Mucosa of gallbladder (tissue), 1 donor: ENCODE results near the gene ZFYVE28. TPM values are rescaled to one million over a fixed set of nuclear protein-coding genes. Genes with fewer than 3 reads are reported as not detected.

Experiments used
- DNase-seq: peaks from one replicate; pipeline ENCODE4 v3.0.0-alpha.2; 2020; ENCODE audit warnings: low spot score
- total RNA-seq: library from RNA; stranded (reverse); gene quantifications from one replicate; pipeline ENCODE4 v1.2.1, GENCODE V29; 2021
- donor health status: DM: no; HTN: no; CAD: no.

ZFYVE28 gene
- total RNA-seq, 1 donor from 2014 or later: 31.1 TPM

GRCh38 chr4:2353222-2354107, 65.0 kb downstream of the ZFYVE28 start:
- no peak for DNase-seq

- DNase-seq: no peak
These were observed 65.7 kb downstream of the ZFYVE28 start for GRCh38 chr4:2352729-2353221.

- no peak for DNase-seq
These were observed 66.3 kb downstream of the ZFYVE28 start for GRCh38 chr4:2352171-2352570.

- DNase-seq: no peak
These were observed 67.5 kb downstream of the ZFYVE28 start for GRCh38 chr4:2350982-2351381.

- no peak for DNase-seq
These were observed 69.7 kb downstream of the ZFYVE28 start for GRCh38 chr4:2348786-2349185.

GRCh38 chr4:2347190-2347589, 71.3 kb downstream of the ZFYVE28 start:
- no peak for DNase-seq

GRCh38 chr4:2343476-2343875, 75.0 kb downstream of the ZFYVE28 start:
- no peak for DNase-seq

GRCh38 chr4:2341911-2342652, 76.4 kb downstream of the ZFYVE28 start:
- DNase-seq: peak; percentile 7

GRCh38 chr4:2341261-2341841, 77.1 kb downstream of the ZFYVE28 start:
- peak; percentile 10 for DNase-seq

GRCh38 chr4:2340272-2341061, 78.0 kb downstream of the ZFYVE28 start:
- DNase-seq: peak; percentile 4

- peak; percentile 6 for DNase-seq
These were observed 78.8 kb downstream of the ZFYVE28 start for GRCh38 chr4:2339458-2340271.

- peak; percentile 9 for DNase-seq
These were observed 79.5 kb downstream of the ZFYVE28 start for GRCh38 chr4:2338754-2339457.

- DNase-seq: peak; percentile 8
These were observed 80.5 kb downstream of the ZFYVE28 start for GRCh38 chr4:2337896-2338295.

- no peak for DNase-seq
These were observed 81.2 kb downstream of the ZFYVE28 start for GRCh38 chr4:2337131-2337723.

GRCh38 chr4:2336659-2337058, 81.8 kb downstream of the ZFYVE28 start:
- DNase-seq: no peak

GRCh38 chr4:2335729-2336101, 82.7 kb downstream of the ZFYVE28 start:
- no peak for DNase-seq

GRCh38 chr4:2334826-2335728, 83.4 kb downstream of the ZFYVE28 start:
- no peak for DNase-seq

GRCh38 chr4:2333916-2334644, 84.4 kb downstream of the ZFYVE28 start:
- no peak for DNase-seq
